ENCODE data around the gene EEFSEC.

The EEFSEC gene

DNA sequence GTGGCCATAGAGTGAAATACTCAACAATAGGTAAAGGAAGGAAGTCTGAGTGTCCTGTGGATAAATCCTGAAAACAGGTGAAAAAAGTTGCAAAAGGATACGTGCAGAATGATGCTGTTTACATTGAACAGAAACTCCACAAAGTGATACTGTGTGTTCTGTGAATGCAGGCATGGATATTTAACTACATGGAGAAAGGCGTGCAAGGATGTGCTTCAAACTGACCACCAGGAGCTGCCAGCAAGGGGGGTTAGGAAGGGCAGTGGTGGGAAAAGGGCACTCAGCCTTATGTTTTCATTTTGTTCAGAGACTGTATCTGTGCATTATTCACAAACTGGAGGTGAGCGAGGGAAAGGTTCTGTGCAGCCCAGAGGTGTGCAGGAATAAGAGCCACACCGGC lies 266.0 kb downstream of the EEFSEC start:
- DNase-seq: no peak

DNA sequence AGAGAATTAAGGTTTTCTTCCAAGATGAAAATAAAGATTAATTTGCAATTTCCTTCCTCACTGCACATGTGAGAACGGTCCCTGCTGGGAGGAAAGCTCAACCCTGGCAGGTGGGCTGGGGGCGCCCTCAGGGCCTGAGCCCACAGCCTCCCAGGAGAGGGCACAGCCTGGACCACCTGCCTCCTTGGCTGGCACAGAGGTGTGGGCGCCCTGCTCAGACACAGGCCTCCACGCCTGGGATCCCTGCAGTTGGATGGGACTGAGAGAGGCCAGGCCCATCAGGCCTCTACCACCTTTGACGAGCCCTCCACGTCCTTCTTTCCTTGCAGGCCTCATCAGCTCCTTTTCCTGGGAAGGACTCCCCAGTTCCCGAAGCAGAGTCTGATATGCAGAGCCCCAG lies 267.0 kb downstream of the EEFSEC start:
- no peak for DNase-seq

DNA sequence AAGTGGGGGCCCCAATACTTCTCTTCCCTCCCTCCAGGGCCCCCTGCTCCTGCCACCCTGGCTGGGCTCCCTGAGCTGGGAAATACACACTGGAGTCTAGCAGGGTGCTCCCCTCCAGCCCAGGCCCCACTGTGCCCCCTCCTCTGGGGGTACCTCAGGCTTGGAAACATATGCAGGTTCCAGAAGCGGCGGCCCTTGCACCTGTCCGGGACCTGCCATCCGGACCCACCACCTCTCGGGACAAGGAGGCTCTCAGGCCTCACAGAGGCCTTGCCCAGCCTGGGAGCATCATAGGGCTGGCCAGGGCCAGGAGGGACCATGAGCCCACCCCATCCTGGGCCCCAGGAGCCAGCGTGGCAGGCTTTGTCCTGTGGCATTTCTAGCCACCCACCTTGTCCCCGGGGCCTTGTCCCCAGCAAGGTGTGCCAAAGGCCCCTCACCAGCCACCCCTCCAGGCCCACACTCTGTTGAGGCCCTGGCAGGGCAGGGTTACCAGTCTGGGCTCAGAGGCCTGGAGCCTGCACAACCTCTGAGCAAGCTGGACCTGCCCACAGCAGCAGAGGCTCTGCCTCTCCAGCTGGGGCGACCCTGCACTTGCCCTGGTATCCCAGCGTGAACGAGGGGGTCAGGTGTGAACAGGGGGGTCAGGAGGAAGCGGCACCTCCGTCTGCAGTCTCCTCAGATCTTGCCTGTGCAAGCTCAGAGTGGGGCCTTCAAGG lies 267.6 kb downstream of the EEFSEC start:
- no peak for DNase-seq

- DNase-seq: no peak
Measured at GRCh38 chr3:128421439-128421836, 268.2 kb downstream of the EEFSEC start.

DNA sequence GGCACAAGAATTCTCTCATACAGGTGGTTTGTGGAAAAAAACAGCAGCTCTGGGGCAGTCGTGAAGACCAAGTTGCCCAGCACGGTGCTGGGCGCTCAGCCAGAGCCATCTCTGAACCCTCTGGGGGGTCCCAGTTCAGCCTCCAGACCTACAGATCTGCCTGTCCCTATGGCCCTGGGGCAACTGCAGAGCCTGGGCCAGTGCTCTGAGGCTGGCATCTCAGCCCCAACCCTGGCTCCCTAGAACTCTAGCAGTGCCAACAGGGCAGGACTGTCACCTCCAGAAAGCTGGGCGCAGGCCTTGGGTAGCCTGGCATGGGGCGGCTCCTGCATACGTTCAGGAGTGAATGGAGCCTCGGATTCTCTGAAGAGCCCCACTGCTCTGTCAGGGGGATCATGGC lies 268.7 kb downstream of the EEFSEC start:
- DNase-seq: no peak

GRCh38 chr3:128422762-128423524 lies 269.7 kb downstream of the EEFSEC start:
- no peak for DNase-seq

DNA sequence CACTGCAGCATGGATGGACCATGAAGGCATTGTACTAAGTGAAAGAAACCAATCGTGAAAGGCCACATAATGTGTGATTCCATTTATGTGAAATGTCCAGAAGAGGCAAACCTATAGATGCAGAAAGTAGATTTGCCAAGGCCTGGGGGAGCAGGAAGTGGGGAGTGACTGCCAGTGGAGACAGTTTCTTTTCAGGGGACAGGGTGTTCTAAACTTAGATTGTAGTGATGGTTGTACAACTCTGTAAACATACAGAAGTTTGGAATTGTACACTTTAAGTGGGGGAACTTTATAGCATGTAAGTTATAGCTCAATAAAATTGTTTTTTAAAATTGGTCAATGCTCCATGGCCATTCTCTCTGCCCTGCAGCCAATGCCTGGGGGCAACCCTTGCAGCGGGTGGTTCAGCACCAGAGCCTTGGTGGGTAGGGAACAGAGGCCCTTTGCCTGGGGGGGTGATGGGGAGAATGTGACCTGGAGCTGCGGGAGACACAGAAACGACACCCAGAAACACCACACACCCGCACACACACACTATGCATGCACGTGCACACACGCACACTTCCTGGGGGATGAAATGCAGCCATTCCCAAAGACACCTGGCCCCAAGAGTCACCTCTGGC lies 270.4 kb downstream of the EEFSEC start:
- DNase-seq: no peak

DNA sequence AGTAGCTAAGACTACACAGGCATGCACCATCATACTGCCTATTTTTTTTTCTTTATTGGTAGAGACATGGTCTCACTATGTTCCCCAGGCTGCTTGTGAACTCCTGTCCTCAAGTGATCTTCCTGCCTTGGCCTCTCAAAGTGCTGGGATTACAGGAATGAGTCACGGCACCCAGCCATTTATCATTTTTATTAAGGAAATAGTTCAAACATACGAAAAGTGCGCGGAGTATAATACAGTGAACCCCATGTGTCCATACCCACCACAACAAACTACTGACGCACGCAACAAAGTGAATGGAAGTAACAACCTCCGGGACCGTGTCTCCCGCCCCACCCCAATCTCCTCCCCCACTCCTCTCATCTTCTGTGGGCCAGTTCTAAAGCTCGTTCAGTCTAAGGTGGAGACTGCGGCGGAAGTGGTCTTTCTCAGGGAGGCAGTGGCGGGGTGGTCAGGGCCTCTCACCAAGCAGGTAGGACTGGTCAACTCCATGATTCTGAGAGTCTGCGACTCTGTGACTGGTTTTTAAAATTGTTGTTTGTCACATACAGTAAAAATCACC lies 271.3 kb downstream of the EEFSEC start:
- DNase-seq: no peak

DNA sequence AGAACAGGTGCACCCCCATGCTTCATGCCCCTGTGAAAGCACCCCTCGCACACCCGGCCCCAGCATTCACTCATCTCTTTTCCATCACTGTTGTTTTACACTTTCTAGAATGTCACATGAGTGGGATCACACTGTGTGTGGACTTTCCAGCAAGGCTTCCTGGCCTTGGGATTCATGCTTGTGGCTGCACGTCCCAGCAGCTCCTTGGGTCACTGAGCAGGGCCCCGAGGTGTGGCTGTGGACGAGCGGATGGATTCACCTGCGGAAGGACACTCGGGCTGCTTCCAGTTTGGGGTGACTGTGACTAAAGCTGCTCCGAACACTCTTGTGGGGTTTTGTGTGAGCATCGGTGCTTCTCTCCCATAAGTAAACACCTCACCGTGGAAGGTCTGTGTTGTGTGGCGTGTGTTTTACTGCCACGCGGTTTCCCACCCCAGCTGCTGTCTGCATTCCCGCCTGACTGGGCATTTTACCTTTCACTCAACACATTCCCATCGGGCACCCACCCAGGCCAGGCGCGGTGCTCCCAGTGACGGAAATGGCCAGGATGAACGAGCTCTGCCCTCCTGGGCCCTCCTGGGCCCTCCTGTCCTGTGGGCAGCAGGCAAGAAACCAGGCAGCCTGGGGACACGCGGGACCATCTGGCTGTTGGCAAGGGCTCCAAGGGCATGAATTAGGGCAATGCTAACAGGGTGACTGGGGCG lies 272.0 kb downstream of the EEFSEC start:
- DNase-seq: no peak

DNA sequence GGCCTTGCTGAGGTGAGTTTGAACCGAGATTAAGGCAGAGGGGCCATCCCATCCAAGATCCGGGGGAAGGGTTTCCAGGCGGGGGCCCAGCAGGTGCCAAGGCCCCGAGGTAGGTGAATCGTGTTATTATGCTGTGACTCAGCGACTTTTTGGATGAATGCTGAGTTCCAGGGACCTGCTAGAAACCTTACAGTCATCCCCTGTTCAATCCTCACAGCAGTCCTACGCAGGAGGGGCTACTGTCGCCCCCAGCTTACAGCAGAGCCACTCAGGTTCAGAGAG lies 272.5 kb downstream of the EEFSEC start:
- no peak for DNase-seq

DNA sequence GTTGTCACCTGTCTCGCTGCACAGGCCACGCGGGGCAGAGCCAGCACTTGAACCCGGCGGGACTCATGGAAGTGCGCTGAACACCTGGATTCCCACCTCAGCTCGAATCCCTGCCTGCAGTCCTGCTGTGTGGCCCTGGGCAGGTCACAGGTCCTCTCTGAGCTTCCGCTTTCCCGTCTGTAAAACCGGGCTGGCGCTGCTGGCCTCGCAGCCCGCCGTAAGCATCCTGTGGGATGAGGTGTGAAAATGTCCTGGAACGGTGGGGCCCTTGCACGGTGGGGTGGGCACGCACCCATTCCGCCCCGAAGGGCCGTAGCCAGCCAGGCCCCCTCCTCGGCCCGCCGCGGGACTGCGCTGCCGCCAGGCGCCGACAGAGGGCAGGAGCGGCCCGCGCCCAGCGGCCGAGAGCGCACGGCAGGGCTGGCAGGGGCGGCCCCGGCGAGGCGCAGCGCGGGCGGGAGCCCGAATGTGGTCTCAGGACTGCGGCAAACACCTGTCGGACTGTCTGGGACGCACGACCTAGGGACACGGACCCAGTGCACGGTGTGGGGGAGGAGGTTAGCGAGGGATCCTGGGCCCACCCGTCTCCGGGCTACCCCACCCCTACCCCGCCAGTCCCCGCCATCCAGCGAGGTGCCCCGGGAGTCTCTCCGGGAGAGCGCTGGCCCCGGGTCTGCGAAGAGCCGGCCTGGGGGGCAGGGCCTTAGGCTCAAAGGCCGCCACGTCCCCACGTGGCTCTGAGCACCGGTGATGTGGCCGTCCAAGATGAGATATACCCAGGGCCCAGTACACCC lies 273.0 kb downstream of the EEFSEC start:
- DNase-seq: peak; percentile 60

GRCh38 chr3:128427175-128427857 lies 274.0 kb downstream of the EEFSEC start:
- peak; percentile 91 for DNase-seq

DNA sequence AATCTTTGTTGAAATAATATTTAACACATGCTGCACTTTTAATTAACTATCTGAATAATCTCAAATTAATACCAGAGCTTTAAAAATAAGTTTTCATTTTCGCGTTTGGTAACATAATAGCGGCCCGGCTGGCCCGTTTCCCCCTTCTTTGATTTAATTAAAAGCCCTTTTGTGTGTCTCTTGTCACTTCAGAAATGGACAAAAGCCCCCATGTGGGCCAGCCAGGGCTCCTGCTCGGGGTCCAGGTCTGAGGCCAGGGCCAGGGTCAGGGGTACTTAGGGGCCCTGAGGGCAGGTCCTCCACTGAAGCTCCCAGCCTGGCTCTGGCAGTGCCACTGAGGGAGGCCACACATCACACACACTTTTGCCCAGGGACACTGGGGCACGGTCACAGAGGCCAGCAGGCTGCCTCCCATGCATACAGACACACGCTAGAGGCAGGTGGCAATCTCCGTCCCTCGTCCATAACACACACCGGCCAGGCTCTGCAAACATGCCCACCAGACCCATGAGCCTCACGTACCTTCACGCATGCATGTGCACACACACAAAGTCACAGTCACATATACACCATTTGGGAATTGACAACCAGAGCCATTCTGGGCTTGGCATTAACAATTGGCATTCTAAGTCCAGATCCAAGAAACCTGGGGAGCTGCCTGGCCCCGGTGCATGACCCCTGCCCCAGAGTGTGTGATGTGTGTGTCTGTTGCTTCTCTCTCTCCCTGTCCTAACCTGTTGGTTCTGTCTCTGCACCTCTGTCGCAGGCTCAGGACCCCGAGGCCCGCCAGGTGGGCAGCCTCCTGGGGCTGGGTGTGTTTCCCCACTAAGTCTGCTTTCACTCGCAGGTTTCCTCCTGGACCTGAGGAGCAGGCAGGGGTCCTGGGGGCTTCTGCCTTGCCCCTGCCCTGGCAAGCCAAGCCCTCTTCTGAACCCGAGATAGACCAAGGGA lies 274.9 kb downstream of the EEFSEC start:
- peak; percentile 40 for DNase-seq

GRCh38 chr3:128429275-128429674 lies 276.0 kb downstream of the EEFSEC start:
- no peak for DNase-seq

GRCh38 chr3:128429751-128430150 lies 276.5 kb downstream of the EEFSEC start:
- DNase-seq: no peak

DNA sequence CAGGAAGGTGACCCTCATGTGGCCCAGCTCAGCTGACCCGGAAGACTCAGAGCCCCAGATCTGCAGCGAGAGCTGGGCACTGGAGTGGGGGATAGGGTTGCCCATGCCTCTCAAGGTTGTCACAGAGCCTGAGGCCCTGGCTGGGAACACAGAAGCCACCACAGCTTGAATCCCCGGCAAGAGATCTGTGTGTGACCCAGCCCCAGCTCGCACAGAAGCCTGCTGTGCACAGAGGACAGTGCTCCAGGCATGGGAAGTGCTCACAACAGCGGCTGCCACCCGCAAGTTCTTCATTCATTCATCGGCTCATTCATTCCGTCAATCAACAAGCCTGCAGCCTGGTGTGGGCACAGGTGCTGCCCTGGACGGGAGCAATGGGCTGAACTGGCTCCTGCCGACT lies 277.0 kb downstream of the EEFSEC start:
- peak; percentile 14 for DNase-seq

GRCh38 chr3:128430731-128431130 lies 277.4 kb downstream of the EEFSEC start:
- no peak for DNase-seq

GRCh38 chr3:128431803-128432300 lies 278.6 kb downstream of the EEFSEC start:
- no peak for DNase-seq

GRCh38 chr3:128432301-128432970 lies 279.2 kb downstream of the EEFSEC start:
- DNase-seq: peak; percentile 70
